Ovary (tissue), 9 donors: ENCODE measurements around the gene NAPB. TPM values are rescaled to one million over a fixed set of nuclear protein-coding genes. Genes with fewer than 3 reads are reported as not detected.

Experiments used
- DNase-seq, 5 donors: peaks; one replicate each; pipeline ENCODE4 v3.0.0-alpha.2; 2019 to 2020
- H3K27ac ChIP-seq, 2 donors: fragments of 200-600 bp; one replicate each; pipeline versions ENCODE4 v1.5.1 to v1.8.0; 2019 to 2022
- H3K27me3 ChIP-seq: fragments of 200-600 bp; one replicate; pipeline ENCODE4 v1.8.0; 2022
- H3K36me3 ChIP-seq: fragments of 200-600 bp; sonication (generic); one replicate; pipeline ENCODE4 v1.5.1; 2019
- H3K4me1 ChIP-seq: one replicate; pipeline ENCODE4 v1.8.1; 2013; ENCODE audit warnings: mild to moderate bottlenecking, moderate library complexity; ENCODE audit not compliant: insufficient read depth
- H3K4me3 ChIP-seq: fragments of 200-600 bp; sonication (generic); one replicate; pipeline ENCODE4 v1.5.1; 2017
- H3K9me3 ChIP-seq, 2 donors: fragments of 200-600 bp in 1 of 2; sonication (generic) in 1 of 2; one replicate each; pipeline versions ENCODE4 v1.5.1 to v1.8.1; 2013 to 2019; ENCODE audit warnings: mild to moderate bottlenecking in 1 of 2, moderate library complexity in 1 of 2
- CTCF ChIP-seq, 3 donors: fragments of 450-650 bp in 2 of 3; fragments of 200-600 bp in 1 of 3; IDR thresholded peaks; one replicate each; pipeline versions ENCODE4 v1.5.1 to v1.8.0; 2016 to 2022; ENCODE audit warnings: antibody characterized with exemption in 3 of 3, mild to moderate bottlenecking in 1 of 3
- EP300 ChIP-seq: sonication (generic); formaldehyde crosslinking; IDR thresholded peaks from one replicate; pipeline ENCODE4 v1.6.1; 2017; ENCODE audit warnings: antibody characterized with exemption
- POLR2A ChIP-seq: fragments of 450-650 bp; IDR thresholded peaks from one replicate; pipeline ENCODE4 v1.6.1; 2017; ENCODE audit warnings: antibody characterized with exemption, mild to moderate bottlenecking, moderate library complexity
- WGBS, 3 donors: extraction: QIAGEN DNeasy Blood & Tissue Kit in 1 of 3; methylation state at CpG; one replicate each; pipeline versions ENCODE4 v1.1.5 to v1.1.7; 2013 to 2017; 5-methylcytosine and 5-hydroxymethylcytosine counted together
- intact Hi-C, 4 donors: fragments of 100-400 bp; cut with DNase I; formaldehyde crosslinking; loops; one replicate each; pipeline versions ENCODE4 v1.11.0 to v1.15.1; 2022 to 2023
- polyA plus RNA-seq, 2 donors: library from polyadenylated mRNA; stranded (reverse); fragments of 200-250 nt in 1 of 2; fragments of 350-450 nt in 1 of 2; fragmentation: Illumina TruSeq in 1 of 2; extraction: RNeasy Lipid Tissue Mini Kit (QIAGEN cat#74804) in 1 of 2; gene quantifications; one replicate each; pipeline ENCODE4 v1.2.3, GENCODE V29; 2013 to 2014
- small RNA-seq: library from RNA; depleted of rRNA; stranded (forward); fragments of <200 nt; gene quantifications from one replicate; pipeline ENCODE3, GENCODE V24; 2016
- total RNA-seq, 7 donors: library from RNA; depleted of rRNA in 2 of 7; stranded (reverse); fragments of >200 nt in 2 of 7; fragmentation: NEBNext Ultra II Directional in 3 of 7; extraction: Animal tissue kit (Norgen Biotek cat#: 25700) in 3 of 7; gene quantifications; one replicate each; pipeline versions ENCODE4 v1.1.0 to v1.2.4, GENCODE V29; 2016 to 2023
- donor health status: DM: no; HTN: no; CAD: no; lungs with moderate emphysema.
- donor health status: DM: no; HTN: no; CAD: no.
- donor health status: Bipolar disorder and iron deficiency.
- donor health status: DM: yes; HTN: yes; CAD: no.
- donor health status: DM: no; HTN: no; CAD: no.
- donor health status: DM: yes; HTN: yes; CAD: no.

The NAPB gene
- total and polyA plus RNA-seq, 9 donors: 9.3 to 17.9 (median 12.9) TPM

GRCh38 chr20:23327617-23328333 lies 93.5 kb downstream of the NAPB start:
- H3K27ac ChIP-seq: no peak overlapping the region
- 87 to 93% (median 92%) methylated on average over 15 of the region's 15 CpGs for WGBS, 3 donors
- no peak overlapping the region for H3K4me3 ChIP-seq
- no peaks in the 10 kb centered on the region for H3K4me1 ChIP-seq
- no peak for TF ChIP-seq EP300
- TF ChIP-seq POLR2A: no peak
- no peak for TF ChIP-seq CTCF (IDR thresholded peaks at IDR 0.05)
- DNase-seq: no peak
- intact Hi-C loops: no loop called here
- H3K36me3 ChIP-seq: no peaks in the 10 kb centered on the region
- no peaks in the 10 kb centered on the region for H3K9me3 ChIP-seq
- H3K27me3 ChIP-seq: no peaks in the 10 kb centered on the region

- intact Hi-C loops: no loop called here
- TF ChIP-seq EP300 (no peak), POLR2A (no peak)
- Histone ChIP-seq H3K4me3 (no peak overlapping the region), H3K27ac (no peak overlapping the region), H3K4me1 (no peaks in the 10 kb centered on the region), H3K36me3 (no peaks in the 10 kb centered on the region), H3K27me3 (no peaks in the 10 kb centered on the region), H3K9me3 (no peaks in the 10 kb centered on the region)
- 85 to 93% (median 87%) methylated on average over 8 of the region's 8 CpGs for WGBS, 3 donors
- no peak for DNase-seq
These were observed 94.5 kb downstream of the NAPB start for GRCh38 chr20:23326774-23327173.

- H3K27ac ChIP-seq: no peak overlapping the region
- no peak for DNase-seq
- H3K27me3 ChIP-seq: no peaks in the 10 kb centered on the region
- TF ChIP-seq EP300 (no peak), CTCF (IDR thresholded peaks at IDR 0.05) (no peak), POLR2A (no peak)
- no peaks in the 10 kb centered on the region for H3K4me1 ChIP-seq
- H3K36me3 ChIP-seq: no peaks in the 10 kb centered on the region
- 72 to 78% (median 73%) methylated on average over 3 of the region's 3 CpGs for WGBS, 3 donors
- intact Hi-C loops: no loop called here
- H3K4me3 ChIP-seq: no peak overlapping the region
- H3K9me3 ChIP-seq: no peaks in the 10 kb centered on the region
These were observed 96.2 kb downstream of the NAPB start for GRCh38 chr20:23325107-23325506.

Small RNA genes within 50 kb of the gene (small RNA-seq; reads per million reads assigned to genes)
- not detected for gene RF00019
- gene RNA5SP479: not detected

Other genes with a start within 250 kb of the NAPB start
- 10 to 100 TPM; 19.3 to 44.6 (median 32.1) TPM for gene NXT1, start 70.7 kb downstream of the NAPB start, total RNA-seq
- gene NXT1, start 70.7 kb downstream of the NAPB start, polyA plus RNA-seq: 10 to 100 TPM; 19.2 to 20.5 TPM
- 10 to 100 TPM in 6 of 7 donors, 1 to 10 TPM in 1; 9.8 to 31.4 (median 21.4) TPM for gene GZF1, start 59.3 kb downstream of the NAPB start, total RNA-seq
- gene GZF1, start 59.3 kb downstream of the NAPB start, polyA plus RNA-seq: 1 to 10 TPM; 8.5 to 9.1 TPM
- not detected for gene CSTL1, start 18.2 kb upstream of the NAPB start, total RNA-seq
- not detected for gene CSTL1, start 18.2 kb upstream of the NAPB start, polyA plus RNA-seq
- gene CST11, start 31.4 kb upstream of the NAPB start, total RNA-seq: not detected
- gene CST11, start 31.4 kb upstream of the NAPB start, polyA plus RNA-seq: not detected
- not detected for gene CST8, start 69.6 kb upstream of the NAPB start, total RNA-seq
- not detected for gene CST8, start 69.6 kb upstream of the NAPB start, polyA plus RNA-seq
- gene CST9L, start 147.0 kb upstream of the NAPB start, total RNA-seq: not detected
- gene CST9L, start 147.0 kb upstream of the NAPB start, polyA plus RNA-seq: not detected
- not detected for gene CST9, start 184.4 kb upstream of the NAPB start, total RNA-seq
- gene CST9, start 184.4 kb upstream of the NAPB start, polyA plus RNA-seq: not detected
- 100 to 1,000 TPM; 317 to 889 (median 588) TPM for gene CST3, start 216.5 kb upstream of the NAPB start, total RNA-seq
- 100 to 1,000 TPM; 352 to 404 TPM for gene CST3, start 216.5 kb upstream of the NAPB start, polyA plus RNA-seq